Stimulated activated CD8-positive, alpha-beta memory T cell treated with anti-CD3 and anti-CD28 coated beads, Interleukin-7, amount 100 ng/mL, for 1 hour (primary cell): Measurements from ENCODE around the gene ZNF12.
"Not testable (repeated sequence)": the region's sequence is repeated elsewhere in the genome, so short reads cannot be mapped to it uniquely, and the experiment has no call there.

Experiments used
- DNase-seq, 2 donors: peaks; one replicate each; pipeline ENCODE4 v3.0.0-alpha.2; 2020; ENCODE audit warnings: low read depth in 2 of 2

The ZNF12 gene

GRCh38 chr7:6691609-6692106, 15.1 kb downstream of the ZNF12 start:
- no peak for DNase-seq

GRCh38 chr7:6691103-6691502, 15.6 kb downstream of the ZNF12 start:
- DNase-seq = no peak

GRCh38 chr7:6680146-6680545, 26.6 kb downstream of the ZNF12 start:
- DNase-seq = no peak

- DNase-seq = no peak
These were observed 30.8 kb downstream of the ZNF12 start for GRCh38 chr7:6675807-6676405.

- DNase-seq = not testable (repeated sequence)
These were observed 35.9 kb downstream of the ZNF12 start for GRCh38 chr7:6670851-6671250.

DNA sequence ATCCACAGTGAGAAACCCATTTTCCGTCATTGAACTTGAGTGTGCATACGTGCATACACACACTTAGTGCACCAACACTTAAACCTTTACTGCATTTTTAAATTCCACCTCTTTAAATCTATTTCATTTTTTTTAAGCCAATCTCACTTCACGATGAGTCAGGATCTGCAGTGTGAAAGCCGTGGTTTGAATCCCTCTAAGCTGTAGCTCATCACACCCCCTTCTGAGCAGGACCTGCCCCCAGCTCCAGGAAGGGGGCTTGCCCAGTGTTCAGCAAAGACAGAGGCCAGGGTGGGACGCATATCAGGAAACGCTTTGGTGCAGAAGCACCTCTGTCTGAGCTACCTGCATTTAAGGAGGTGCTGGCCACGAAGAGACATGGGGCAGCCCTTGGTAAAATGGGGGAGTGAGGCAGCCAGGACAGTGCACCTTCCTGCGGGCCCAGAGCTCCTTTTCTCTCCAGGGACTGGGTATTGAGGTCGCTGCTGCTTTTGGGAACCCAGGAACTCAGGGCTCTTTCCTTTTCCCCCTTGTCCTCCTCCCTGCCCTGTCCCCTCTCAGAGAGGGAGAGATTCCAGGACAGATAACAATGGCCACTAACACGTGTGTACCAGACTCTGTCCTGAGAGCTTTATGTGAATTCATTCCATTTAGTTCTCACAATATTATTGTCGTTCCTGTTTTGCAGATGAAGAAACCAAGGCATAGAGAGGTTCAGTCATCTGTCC, 48.0 kb downstream of the ZNF12 start:
- no peak for DNase-seq

- no peak for DNase-seq
These were observed 50.3 kb downstream of the ZNF12 start for GRCh38 chr7:6656413-6656812.

DNA sequence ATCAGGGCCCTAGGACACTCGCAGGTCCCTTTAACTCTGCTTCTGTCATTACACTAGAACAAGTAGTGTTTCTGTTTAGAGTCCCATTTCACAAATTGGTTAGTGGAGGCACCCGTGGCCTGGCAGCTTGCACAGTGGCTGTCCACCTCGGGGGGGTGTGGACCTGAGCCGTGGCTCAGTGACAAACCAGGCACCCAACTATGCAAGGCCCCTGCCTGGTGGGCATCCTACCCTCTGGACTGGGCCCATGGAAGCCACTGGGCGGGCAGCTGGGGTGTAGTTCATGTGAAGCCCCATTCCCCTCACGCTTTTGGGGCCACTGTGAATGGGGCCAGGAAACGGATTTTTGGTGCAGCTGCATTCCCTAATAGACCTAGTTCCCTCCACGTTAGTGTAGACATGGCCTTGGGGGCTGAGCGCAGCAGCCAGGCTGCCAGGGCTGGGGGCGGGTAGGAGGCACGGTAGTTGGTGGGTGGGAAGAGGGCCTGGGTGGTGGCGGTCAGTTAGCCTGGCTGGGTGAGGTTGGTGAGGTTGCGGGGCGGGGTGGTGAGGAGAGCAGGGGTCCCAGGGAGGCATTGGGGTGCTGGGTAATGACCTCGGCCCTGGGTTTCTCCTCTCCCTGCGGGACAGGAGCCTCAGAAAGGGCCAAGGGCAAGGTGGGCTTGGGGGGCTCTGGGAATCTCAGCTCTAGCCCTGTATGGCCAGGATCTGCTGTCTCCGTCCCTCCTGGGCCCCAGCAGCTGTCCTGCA, 50.9 kb downstream of the ZNF12 start:
- DNase-seq = no peak

DNA sequence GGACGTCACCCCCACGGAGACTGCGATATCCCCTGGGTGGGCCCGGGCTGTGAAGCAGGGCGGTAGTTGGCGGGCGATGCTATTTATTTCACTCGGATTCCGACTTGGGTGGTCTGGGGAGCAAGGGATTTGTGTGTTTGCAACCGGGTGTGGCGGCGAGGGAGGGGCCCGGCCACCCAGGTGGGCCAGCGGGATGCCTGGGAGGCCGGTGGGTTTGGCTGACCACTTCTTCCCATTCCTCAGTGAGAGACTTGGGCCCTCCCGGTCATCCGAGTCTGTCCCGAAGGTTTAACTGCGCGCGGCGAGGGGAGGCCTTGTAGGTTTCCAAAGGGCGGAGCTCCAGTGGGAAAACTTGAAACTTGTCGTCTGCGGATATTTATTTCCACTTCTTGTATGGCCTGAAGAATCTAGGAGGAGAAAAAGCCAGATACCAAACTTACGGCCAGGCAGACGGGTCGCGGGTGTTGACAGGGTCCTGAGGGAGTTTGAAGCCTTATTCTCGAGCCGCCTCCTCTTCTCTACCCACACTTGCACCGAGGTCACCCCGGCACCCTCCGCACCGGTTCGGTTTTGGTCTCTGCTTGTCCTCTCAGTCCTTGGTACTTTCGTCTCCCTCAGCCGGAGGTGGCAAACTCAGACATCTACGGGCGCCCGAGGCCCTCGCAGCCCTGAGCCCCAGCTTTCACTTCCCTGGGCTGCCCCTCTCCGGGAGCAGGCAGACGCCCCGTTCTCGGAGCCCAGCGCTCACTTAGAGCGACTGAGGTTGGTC, 51.7 kb downstream of the ZNF12 start:
- no peak for DNase-seq

DNA sequence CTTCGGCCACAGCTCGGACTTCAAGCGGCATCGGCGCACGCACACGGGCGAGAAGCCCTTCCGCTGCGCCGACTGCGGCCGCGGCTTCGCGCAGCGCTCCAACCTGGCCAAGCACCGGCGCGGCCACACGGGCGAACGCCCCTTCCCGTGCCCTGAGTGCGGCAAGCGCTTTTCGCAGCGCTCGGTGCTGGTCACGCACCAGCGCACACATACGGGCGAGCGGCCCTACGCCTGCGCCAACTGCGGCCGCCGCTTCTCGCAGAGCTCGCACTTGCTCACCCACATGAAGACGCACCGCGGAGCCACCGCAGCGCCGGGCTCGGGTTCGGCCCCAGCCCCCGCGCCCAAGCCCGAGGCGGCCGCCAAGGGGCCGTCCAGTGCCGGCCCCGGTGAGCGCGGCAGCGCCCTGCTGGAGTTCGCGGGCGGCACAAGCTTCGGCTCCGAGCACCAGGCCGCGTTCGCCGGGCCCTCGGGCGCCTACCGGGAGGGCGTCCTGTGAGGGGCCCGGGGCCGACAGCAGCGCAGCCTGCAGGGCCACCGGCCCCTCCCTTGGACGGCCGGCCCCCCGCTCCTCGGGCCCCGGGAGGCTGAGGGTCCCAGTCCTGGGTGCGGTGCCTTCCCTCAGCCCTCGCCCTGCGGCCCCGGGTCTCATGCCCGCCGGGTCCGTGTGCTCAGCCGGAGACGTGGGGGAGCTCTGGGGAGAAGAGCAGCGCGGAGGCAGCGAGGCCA, 52.5 kb downstream of the ZNF12 start:
- no peak for DNase-seq

GRCh38 chr7:6653071-6654003, 53.4 kb downstream of the ZNF12 start:
- no peak for DNase-seq

GRCh38 chr7:6652446-6653011, 54.2 kb downstream of the ZNF12 start:
- DNase-seq = no peak

DNA sequence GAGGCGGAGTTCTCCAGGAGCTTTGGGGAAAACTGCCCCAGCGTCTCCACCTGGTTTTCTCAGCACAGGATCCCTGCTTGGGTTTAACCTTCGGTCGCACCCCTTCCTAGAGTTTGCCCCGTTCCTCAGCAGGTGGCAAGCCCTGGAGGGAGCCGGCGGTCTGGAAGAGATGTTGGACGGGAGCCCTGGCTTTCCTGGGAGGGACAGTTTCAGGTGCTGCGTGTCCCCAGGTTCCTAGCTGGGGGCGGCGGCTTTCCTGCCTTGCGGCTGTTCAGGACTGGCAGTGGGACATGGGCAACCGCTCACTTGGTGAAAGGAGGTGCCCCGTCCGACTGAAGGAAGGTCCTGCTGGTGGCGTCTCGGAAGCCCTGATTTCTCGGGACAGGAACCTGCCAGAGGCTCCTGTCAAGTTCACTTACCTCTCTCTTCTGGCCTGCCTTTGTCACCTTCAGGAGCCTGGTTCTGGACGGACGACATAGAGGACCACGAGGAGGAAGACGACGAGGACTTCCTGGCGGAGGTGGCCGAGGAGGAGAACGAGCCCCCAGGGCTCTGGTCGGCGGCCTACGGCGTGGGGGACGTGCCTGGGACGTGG, 54.8 kb downstream of the ZNF12 start:
- DNase-seq = no peak

- DNase-seq = no peak
These were observed 56.2 kb downstream of the ZNF12 start for GRCh38 chr7:6650521-6651011.

- DNase-seq = no peak
These were observed 56.7 kb downstream of the ZNF12 start for GRCh38 chr7:6650086-6650485.

- DNase-seq = no peak
These were observed 57.3 kb downstream of the ZNF12 start for GRCh38 chr7:6649241-6649961.

- DNase-seq = no peak
These were observed 58.0 kb downstream of the ZNF12 start for GRCh38 chr7:6648815-6649104.

- no peak for DNase-seq
These were observed 58.5 kb downstream of the ZNF12 start for GRCh38 chr7:6648066-6648814.
